ENCODE data around the gene ZEB2. TPM values are rescaled to one million over a fixed set of nuclear protein-coding genes. Genes with fewer than 3 reads are reported as not detected.

ZEB2 gene
- total and polyA plus RNA-seq, 9 donors: 55.3 to 250 (median 174) TPM

DNA sequence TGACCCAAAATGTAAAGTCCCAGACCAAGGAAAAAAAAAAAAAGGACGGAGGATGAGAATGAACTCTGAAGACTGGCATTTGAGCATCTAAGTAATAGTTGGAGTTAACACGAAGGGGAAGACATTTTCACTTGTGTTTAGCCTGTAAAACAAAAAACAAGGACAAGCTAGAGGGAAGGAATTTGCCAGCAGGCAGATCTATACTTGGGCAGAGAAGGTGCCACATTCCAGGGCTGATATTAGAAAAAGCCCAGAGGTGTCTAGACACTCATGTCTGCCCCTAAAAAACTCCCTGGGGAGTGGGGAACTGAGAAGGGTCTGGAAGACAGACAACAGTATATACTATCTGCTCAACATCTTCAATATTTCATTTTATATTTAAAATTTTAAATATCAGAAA lies 171.1 kb downstream of the ZEB2 start:
- Histone ChIP-seq H3K4me1 (ENCODE audit: insufficient read depth) (peaks cover 7% of the 10 kb centered on the region), H3K36me3 (no peaks in the 10 kb centered on the region), H3K27me3 (no peaks in the 10 kb centered on the region), H3K4me3 (no peak overlapping the region), H3K27ac (no peak overlapping the region), H3K9me3 (no peaks in the 10 kb centered on the region)
- no peak for DNase-seq
- TF ChIP-seq POLR2A (IDR thresholded peaks at IDR 0.05): no peak
- TF ChIP-seq, protein P1, sequence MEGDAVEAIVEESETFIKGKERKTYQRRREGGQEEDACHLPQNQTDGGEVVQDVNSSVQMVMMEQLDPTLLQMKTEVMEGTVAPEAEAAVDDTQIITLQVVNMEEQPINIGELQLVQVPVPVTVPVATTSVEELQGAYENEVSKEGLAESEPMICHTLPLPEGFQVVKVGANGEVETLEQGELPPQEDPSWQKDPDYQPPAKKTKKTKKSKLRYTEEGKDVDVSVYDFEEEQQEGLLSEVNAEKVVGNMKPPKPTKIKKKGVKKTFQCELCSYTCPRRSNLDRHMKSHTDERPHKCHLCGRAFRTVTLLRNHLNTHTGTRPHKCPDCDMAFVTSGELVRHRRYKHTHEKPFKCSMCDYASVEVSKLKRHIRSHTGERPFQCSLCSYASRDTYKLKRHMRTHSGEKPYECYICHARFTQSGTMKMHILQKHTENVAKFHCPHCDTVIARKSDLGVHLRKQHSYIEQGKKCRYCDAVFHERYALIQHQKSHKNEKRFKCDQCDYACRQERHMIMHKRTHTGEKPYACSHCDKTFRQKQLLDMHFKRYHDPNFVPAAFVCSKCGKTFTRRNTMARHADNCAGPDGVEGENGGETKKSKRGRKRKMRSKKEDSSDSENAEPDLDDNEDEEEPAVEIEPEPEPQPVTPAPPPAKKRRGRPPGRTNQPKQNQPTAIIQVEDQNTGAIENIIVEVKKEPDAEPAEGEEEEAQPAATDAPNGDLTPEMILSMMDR (IDR thresholded peaks at IDR 0.05): no peak
- no peak for TF ChIP-seq EP300 (IDR thresholded peaks at IDR 0.05)
- intact Hi-C loops (cut with DNase I): no loop called here
- WGBS, 3 donors: 65 to 89% (median 69%) methylated on average over 2 of the region's 2 CpGs

DNA sequence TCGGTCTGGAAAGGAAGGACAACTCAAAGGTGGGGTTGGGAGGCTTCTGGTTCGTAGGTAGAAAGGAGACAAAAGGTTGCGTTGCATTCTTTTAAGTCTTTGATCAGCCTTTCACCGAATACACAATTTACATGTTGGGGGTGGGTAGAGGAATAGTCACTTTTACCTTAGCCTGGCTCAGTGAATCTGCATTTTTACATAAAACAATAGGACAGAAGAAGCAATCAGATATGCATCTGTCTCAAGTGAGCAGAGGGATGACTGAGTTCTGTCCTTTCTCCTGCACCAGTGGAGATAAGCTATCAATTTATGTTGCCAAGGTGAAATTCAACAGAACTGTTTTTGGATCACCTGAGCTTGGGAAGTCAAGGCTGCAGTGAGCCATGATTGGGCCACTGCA lies 173.7 kb downstream of the ZEB2 start:
- no peaks in the 10 kb centered on the region for H3K27me3 ChIP-seq
- H3K9me3 ChIP-seq: no peaks in the 10 kb centered on the region
- intact Hi-C loops (cut with DNase I): no loop called here
- H3K4me3 ChIP-seq: no peak overlapping the region
- WGBS, 3 donors: 92 to 98% (median 95%) methylated on average over 4 of the region's 4 CpGs
- H3K27ac ChIP-seq: no peak overlapping the region
- TF ChIP-seq EP300 (IDR thresholded peaks at IDR 0.05): no peak
- no peak for TF ChIP-seq POLR2A (IDR thresholded peaks at IDR 0.05)
- TF ChIP-seq, protein P1 (IDR thresholded peaks at IDR 0.05): no peak
- no peaks in the 10 kb centered on the region for H3K36me3 ChIP-seq
- H3K4me1 ChIP-seq (ENCODE audit: insufficient read depth): peaks cover 7% of the 10 kb centered on the region
- no peak for DNase-seq

DNA sequence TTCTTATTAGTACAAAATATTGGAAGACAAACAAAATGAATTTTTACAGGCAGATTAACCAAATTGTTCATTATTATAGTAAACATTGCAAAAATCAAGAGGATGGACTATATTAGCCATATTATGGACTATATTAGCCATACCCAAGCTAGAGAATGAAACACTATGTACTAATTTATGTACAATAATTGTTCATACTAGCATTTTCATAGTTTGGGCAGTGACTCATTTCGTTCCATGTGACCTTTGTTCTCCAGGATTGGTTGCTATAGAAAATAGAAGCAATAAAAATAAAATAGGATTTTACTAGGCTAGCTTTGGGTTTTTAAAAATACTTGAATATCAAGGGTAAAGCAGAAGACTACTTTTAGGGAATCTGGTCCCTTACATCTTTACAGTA lies 176.8 kb downstream of the ZEB2 start:
- intact Hi-C loops (cut with DNase I): no loop called here
- Histone ChIP-seq H3K4me3 (no peak overlapping the region), H3K4me1 (ENCODE audit: insufficient read depth) (no peaks in the 10 kb centered on the region), H3K9me3 (no peaks in the 10 kb centered on the region), H3K27ac (no peak overlapping the region), H3K27me3 (no peaks in the 10 kb centered on the region), H3K36me3 (no peaks in the 10 kb centered on the region)
- WGBS, 3 donors: 69 to 82% (median 77%) methylated on average over 1 of the region's 1 CpG
- DNase-seq: no peak
- no peak for TF ChIP-seq POLR2A (IDR thresholded peaks at IDR 0.05)
- no peak for TF ChIP-seq EP300 (IDR thresholded peaks at IDR 0.05)
- TF ChIP-seq, protein P1 (IDR thresholded peaks at IDR 0.05): no peak

DNA sequence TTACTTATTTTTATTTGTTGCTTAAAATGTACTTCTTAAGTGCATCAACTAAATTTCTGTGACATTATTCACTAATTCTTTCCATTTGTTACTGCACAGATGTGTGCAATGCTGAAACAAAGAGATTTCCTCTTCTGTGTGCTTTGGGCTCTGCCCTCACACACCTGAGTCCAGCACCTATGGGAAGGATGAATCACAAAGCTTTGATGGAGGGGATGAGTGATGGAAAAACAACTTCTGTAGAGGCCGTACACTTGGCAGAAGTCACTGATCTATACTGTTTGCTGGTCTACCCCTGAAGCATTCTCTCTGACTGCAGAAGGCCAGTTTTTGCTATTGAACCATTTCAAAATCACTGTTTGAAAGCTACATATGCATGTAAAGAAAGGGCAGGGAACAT lies 178.4 kb downstream of the ZEB2 start:
- no peaks in the 10 kb centered on the region for H3K4me1 ChIP-seq (ENCODE audit: insufficient read depth)
- no peaks in the 10 kb centered on the region for H3K9me3 ChIP-seq
- intact Hi-C loops (cut with DNase I): no loop called here
- TF ChIP-seq EP300 (IDR thresholded peaks at IDR 0.05) (no peak), POLR2A (IDR thresholded peaks at IDR 0.05) (no peak)
- TF ChIP-seq, protein P1 (IDR thresholded peaks at IDR 0.05): no peak
- no peak overlapping the region for H3K27ac ChIP-seq
- H3K27me3 ChIP-seq: no peaks in the 10 kb centered on the region
- no peak overlapping the region for H3K4me3 ChIP-seq
- H3K36me3 ChIP-seq: no peaks in the 10 kb centered on the region
- 85 to 91% (median 88%) methylated on average over 1 of the region's 1 CpG for WGBS, 3 donors
- DNase-seq: no peak

All from ovary (tissue), 9 donors.